Measurements from ENCODE around the gene UBE2E2. TPM values are rescaled to one million over a fixed set of nuclear protein-coding genes. Genes with fewer than 3 reads are reported as not detected.

Gene UBE2E2
- total RNA-seq, 1 donor from 2014 or later, result 61.3 TPM

GRCh38 chr3:23399221-23399620, 196.1 kb downstream of the UBE2E2 start:
- Histone ChIP-seq H3K36me3 (ENCODE audit: control insufficient read depth, insufficient read depth, low read length) (no peaks in the 10 kb centered on the region), H3K4me3 (ENCODE audit: low read depth, low read length) (no peak overlapping the region), H3K27me3 (ENCODE audit: control insufficient read depth, insufficient read depth, low read length) (no peaks in the 10 kb centered on the region)
- FAIRE-seq, result no peak
- no peak for TF ChIP-seq CTCF (IDR thresholded peaks at IDR 0.05; ENCODE audit: insufficient read depth, low read length, severe bottlenecking)
- DNase-seq (ENCODE audit: low read depth), result no peak

- no peak for DNase-seq (ENCODE audit: low read depth)
- FAIRE-seq, result no peak
- Histone ChIP-seq H3K36me3 (ENCODE audit: control insufficient read depth, insufficient read depth, low read length) (no peaks in the 10 kb centered on the region), H3K4me3 (ENCODE audit: low read depth, low read length) (no peak overlapping the region), H3K27me3 (ENCODE audit: control insufficient read depth, insufficient read depth, low read length) (no peaks in the 10 kb centered on the region)
- TF ChIP-seq CTCF (IDR thresholded peaks at IDR 0.05; ENCODE audit: insufficient read depth, low read length, severe bottlenecking), result no peak
These were observed 199.8 kb downstream of the UBE2E2 start for GRCh38 chr3:23402728-23403492.

DNA sequence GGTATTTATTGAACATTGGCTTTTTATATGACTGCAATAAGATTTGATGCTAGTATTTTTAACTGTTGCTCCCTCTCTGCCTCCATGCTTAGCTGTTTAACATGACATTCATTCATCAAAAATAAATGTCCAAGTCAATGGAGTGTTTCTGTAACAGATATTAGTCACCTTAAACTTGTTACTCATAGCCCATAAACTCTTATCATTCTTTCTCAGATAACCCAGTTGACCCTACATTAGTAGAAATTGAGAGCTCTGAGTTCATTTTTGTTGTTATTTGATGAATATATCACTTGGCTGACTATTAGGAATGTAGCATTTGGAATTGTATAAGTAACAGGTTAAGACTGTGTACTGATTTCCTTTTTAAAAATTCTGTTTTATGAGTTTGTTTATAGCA, 201.1 kb downstream of the UBE2E2 start:
- Histone ChIP-seq H3K36me3 (ENCODE audit: control insufficient read depth, insufficient read depth, low read length) (no peaks in the 10 kb centered on the region), H3K4me3 (ENCODE audit: low read depth, low read length) (no peak overlapping the region), H3K27me3 (ENCODE audit: control insufficient read depth, insufficient read depth, low read length) (no peaks in the 10 kb centered on the region)
- no peak for TF ChIP-seq CTCF (IDR thresholded peaks at IDR 0.05; ENCODE audit: insufficient read depth, low read length, severe bottlenecking)
- DNase-seq (ENCODE audit: low read depth), result peak; percentile 37
- no peak for FAIRE-seq

DNA sequence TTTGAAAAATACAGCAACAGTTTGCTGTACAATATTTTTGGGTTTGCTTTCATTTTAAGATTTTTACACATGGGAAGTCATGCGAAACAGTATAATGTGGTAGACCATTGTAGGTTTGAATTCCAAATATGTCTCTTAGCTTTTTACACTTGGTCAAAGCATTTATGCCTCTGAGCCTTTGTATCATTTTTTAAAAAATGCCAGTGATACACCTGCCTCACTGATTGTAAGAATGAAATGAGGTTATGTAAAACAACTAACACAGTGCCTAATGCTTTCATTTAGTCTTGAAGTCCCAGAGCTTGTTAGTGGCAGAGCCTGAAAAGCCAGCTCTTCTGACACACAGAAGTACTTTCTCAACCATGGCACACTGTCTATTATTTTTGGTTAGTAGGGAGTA, 202.0 kb downstream of the UBE2E2 start:
- Histone ChIP-seq H3K36me3 (ENCODE audit: control insufficient read depth, insufficient read depth, low read length) (no peaks in the 10 kb centered on the region), H3K4me3 (ENCODE audit: low read depth, low read length) (no peak overlapping the region), H3K27me3 (ENCODE audit: control insufficient read depth, insufficient read depth, low read length) (no peaks in the 10 kb centered on the region)
- DNase-seq (ENCODE audit: low read depth) (peak; percentile 10), FAIRE-seq (no peak)
- TF ChIP-seq CTCF (IDR thresholded peaks at IDR 0.05; ENCODE audit: insufficient read depth, low read length, severe bottlenecking), result no peak

- H3K27me3 ChIP-seq (ENCODE audit: control insufficient read depth, insufficient read depth, low read length), result no peaks in the 10 kb centered on the region
- H3K4me3 ChIP-seq (ENCODE audit: low read depth, low read length), result no peak overlapping the region
- no peak for FAIRE-seq
- no peak for TF ChIP-seq CTCF (IDR thresholded peaks at IDR 0.05; ENCODE audit: insufficient read depth, low read length, severe bottlenecking)
- H3K36me3 ChIP-seq (ENCODE audit: control insufficient read depth, insufficient read depth, low read length), result no peaks in the 10 kb centered on the region
- peak; percentile 42 for DNase-seq (ENCODE audit: low read depth)
These were observed 203.5 kb downstream of the UBE2E2 start for GRCh38 chr3:23406601-23407000.

DNA sequence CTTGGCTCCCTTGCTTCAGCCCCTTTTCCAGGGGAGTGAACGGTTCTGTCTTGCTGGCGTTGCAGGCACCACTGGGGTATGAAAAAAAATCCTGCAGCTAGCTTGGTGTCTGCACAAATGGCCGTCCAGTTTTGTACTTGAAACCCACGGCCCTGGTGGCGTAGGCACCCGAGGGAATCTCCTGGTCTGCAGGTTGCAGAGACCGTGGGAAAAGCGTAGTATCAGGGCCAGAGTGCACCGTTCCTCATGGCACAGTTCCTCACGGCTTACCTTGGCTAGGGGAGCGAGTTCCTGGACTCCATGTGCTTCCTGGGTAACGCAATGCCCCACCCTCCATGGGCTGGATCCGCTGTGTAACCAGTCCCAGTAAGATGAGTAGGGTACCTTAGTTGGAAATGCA, 214.9 kb downstream of the UBE2E2 start:
- no peak for FAIRE-seq
- Histone ChIP-seq H3K4me3 (ENCODE audit: low read depth, low read length) (no peak overlapping the region), H3K36me3 (ENCODE audit: control insufficient read depth, insufficient read depth, low read length) (no peaks in the 10 kb centered on the region), H3K27me3 (ENCODE audit: control insufficient read depth, insufficient read depth, low read length) (no peaks in the 10 kb centered on the region)
- no peak for TF ChIP-seq CTCF (IDR thresholded peaks at IDR 0.05; ENCODE audit: insufficient read depth, low read length, severe bottlenecking)
- no peak for DNase-seq (ENCODE audit: low read depth)
